Measurements from ENCODE around the gene PNKP. TPM values are rescaled to one million over a fixed set of nuclear protein-coding genes. Genes with fewer than 3 reads are reported as not detected.

Gene PNKP
- total and polyA plus RNA-seq, 9 of the 15 experiments (the other 6 are each of a cell fraction or from before 2014, with no cell fraction given), result 2.8 to 85.4 (median 25.3) TPM

DNA sequence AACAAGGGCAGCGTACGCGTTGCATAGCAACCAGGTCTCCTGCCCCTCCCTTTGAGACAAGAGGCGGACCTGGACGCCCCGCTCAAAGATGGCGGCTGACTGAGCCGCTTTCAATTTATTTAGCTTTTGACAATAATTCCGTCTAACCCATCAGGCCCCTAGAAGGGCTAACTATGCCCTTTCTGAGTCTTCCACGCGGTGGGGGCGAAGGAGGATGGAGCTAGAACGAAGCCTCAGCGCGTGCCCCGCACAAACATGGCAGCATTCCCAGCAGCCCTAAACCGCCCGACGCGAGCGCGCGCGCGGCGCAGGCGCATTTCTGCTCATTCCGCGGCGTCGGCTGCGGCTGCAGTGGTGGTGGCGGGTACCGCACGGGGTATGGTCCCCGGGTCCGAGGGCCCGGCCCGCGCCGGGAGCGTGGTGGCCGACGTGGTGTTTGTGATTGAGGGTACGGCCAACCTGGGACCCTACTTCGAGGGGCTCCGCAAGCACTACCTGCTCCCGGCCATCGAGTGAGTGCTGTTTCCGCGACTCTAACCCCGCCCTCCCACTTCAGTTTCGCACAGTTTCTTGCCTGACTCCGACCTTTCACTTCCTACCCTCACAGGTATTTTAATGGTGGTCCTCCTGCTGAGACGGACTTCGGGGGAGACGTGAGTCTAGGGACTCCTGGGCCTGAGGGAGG, 49.3 kb downstream of the PNKP start, which contains the start of gene MED25 (continued):
- TF ChIP-seq CHCHD3 (CRISPR knock-in tag; IDR thresholded peaks at IDR 0.05) (no peak), HNRNPUL1 (IDR thresholded peaks at IDR 0.05; ENCODE audit: low read length) (no peak), RBM34 (IDR thresholded peaks at IDR 0.05; ENCODE audit: borderline replicate concordance, insufficient read depth, low read length) (no peak), SMARCC2 (IDR thresholded peaks at IDR 0.05; ENCODE audit: low read depth) (no peak), NFIC (IDR thresholded peaks at IDR 0.05) (no peak), CREM (IDR thresholded peaks at IDR 0.05; ENCODE audit: low read depth) (peak; percentile 67), KLF6 (CRISPR knock-in tag; IDR thresholded peaks at IDR 0.05; ENCODE audit: borderline replicate concordance) (no peak), AFF1 (IDR thresholded peaks at IDR 0.05; ENCODE audit: low read depth in 1 of 2, partially characterized antibody in 2 of 2) (peak in 1 of 2 experiments; percentile 77), GABPB1 (CRISPR knock-in tag; IDR thresholded peaks at IDR 0.05) (no peak; the same call in 1 of the 2 replicates), ETV1 (tag; conservative IDR thresholded peaks at IDR 0.05; ENCODE audit: low read depth) (0 out of 2 replicates have a peak, but pooled peaks have one; percentile 53), LCOR (CRISPR knock-in tag; IDR thresholded peaks at IDR 0.05) (no peak), RHOXF2B (CRISPR knock-in tag; conservative IDR thresholded peaks at IDR 0.05) (no peak), MYC (IDR thresholded peaks at IDR 0.05; ENCODE audit: low read depth, low read length) (no peak), MYC (CRISPR knock-in tag; IDR thresholded peaks at IDR 0.05; ENCODE audit: borderline replicate concordance, low read depth) (no peak), NR0B1 (IDR thresholded peaks at IDR 0.05; ENCODE audit: partially characterized antibody) (no peak), RBM22 (IDR thresholded peaks at IDR 0.05; ENCODE audit: low read depth, low read length, poor library complexity, severe bottlenecking) (no peak), ZNF232 (CRISPR knock-in tag; IDR thresholded peaks at IDR 0.05) (no peak; the same call in 1 of the 2 replicates), FOXJ3 (CRISPR knock-in tag; IDR thresholded peaks at IDR 0.05) (no peak), SNRNP70 (optimal IDR thresholded peaks at IDR 0.05; ENCODE audit: low read depth, low read length) (no peak), FOSL1 (tag; conservative IDR thresholded peaks at IDR 0.05) (no peak)
- TF ChIP-seq, protein P1, sequence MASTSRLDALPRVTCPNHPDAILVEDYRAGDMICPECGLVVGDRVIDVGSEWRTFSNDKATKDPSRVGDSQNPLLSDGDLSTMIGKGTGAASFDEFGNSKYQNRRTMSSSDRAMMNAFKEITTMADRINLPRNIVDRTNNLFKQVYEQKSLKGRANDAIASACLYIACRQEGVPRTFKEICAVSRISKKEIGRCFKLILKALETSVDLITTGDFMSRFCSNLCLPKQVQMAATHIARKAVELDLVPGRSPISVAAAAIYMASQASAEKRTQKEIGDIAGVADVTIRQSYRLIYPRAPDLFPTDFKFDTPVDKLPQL (IDR thresholded peaks at IDR 0.05; ENCODE audit: extremely low read depth, insufficient read length), result no peak
- TF ChIP-seq, protein P2, sequence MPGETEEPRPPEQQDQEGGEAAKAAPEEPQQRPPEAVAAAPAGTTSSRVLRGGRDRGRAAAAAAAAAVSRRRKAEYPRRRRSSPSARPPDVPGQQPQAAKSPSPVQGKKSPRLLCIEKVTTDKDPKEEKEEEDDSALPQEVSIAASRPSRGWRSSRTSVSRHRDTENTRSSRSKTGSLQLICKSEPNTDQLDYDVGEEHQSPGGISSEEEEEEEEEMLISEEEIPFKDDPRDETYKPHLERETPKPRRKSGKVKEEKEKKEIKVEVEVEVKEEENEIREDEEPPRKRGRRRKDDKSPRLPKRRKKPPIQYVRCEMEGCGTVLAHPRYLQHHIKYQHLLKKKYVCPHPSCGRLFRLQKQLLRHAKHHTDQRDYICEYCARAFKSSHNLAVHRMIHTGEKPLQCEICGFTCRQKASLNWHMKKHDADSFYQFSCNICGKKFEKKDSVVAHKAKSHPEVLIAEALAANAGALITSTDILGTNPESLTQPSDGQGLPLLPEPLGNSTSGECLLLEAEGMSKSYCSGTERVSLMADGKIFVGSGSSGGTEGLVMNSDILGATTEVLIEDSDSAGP (CRISPR knock-in tag; IDR thresholded peaks at IDR 0.05), result no peak
